Rectal smooth muscle tissue (tissue), 1 donor: ENCODE results near the gene FCRL5.

Source experiments
- H3K27ac ChIP-seq: one replicate; pipeline ENCODE4 v1.7.0; 2013; ENCODE audit warnings: low read depth, low read length, inconsistent platforms
- H3K27me3 ChIP-seq: one replicate; pipeline ENCODE4 v1.7.0; 2013; ENCODE audit warnings: low read length; ENCODE audit not compliant: control insufficient read depth, insufficient read depth
- H3K36me3 ChIP-seq: one replicate; pipeline ENCODE4 v1.7.0; 2013; ENCODE audit warnings: low read length; ENCODE audit not compliant: control insufficient read depth, insufficient read depth
- H3K4me1 ChIP-seq: one replicate; pipeline ENCODE4 v1.7.0; 2013; ENCODE audit warnings: low read length; ENCODE audit not compliant: control insufficient read depth, insufficient read depth
- H3K4me3 ChIP-seq: one replicate; pipeline ENCODE4 v1.7.0; 2013; ENCODE audit warnings: low read length
- H3K9ac ChIP-seq: one replicate; pipeline ENCODE4 v1.7.0; 2013; ENCODE audit warnings: low read length

FCRL5 gene

GRCh38 chr1:157551694-157552693 lies at the start of gene FCRL5:
FCRL5 (minus strand) TSS chr1:157552515; CDS start chr1:157552362, 153 bp downstream.
- no peaks in the 10 kb centered on the region for H3K4me1 ChIP-seq
- H3K4me3 ChIP-seq, result no peak within 1 kb of the TSS
- no peaks in the 10 kb centered on the region for H3K36me3 ChIP-seq
- no peaks in the 10 kb centered on the region for H3K27me3 ChIP-seq
- H3K9ac ChIP-seq, result no peak within 1 kb of the TSS
- no peak within 1 kb of the TSS for H3K27ac ChIP-seq

DNA sequence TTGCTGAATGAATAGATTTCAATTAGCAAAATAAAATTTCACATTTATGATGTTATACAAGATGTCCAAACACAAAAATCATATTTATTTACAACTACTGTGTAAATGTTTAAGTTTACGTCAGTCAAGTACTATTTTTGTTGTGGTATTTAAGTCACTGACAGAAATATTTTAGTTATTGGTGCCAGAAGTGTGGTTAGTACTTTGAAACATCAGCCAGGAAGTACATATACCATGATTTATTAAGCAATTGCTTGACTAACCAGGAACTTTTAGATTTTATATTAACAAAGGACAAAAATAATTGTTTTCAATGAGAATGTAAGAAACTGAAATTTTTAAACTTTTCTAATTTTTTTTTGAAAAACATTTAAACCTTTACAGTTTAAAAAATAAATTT lies 47.9 kb upstream of the FCRL5 start:
- H3K27ac ChIP-seq, result no peak overlapping the region
- H3K4me3 ChIP-seq, result no peak overlapping the region
- no peak overlapping the region for H3K9ac ChIP-seq
- H3K36me3 ChIP-seq, result no peaks in the 10 kb centered on the region
- H3K4me1 ChIP-seq, result no peaks in the 10 kb centered on the region
- no peaks in the 10 kb centered on the region for H3K27me3 ChIP-seq

GRCh38 chr1:157597959-157598667 lies 45.8 kb upstream of the FCRL5 start, which contains the start of gene FCRL4:
FCRL4 (minus strand) TSS chr1:157598085; CDS start chr1:157597944, 141 bp downstream.
- Histone ChIP-seq H3K4me1 (no peaks in the 10 kb centered on the region), H3K9ac (no peak within 1 kb of the TSS), H3K4me3 (no peak within 1 kb of the TSS), H3K27ac (no peak within 1 kb of the TSS), H3K27me3 (no peaks in the 10 kb centered on the region), H3K36me3 (no peaks in the 10 kb centered on the region)

GRCh38 chr1:157596384-157596783 lies 44.1 kb upstream of the FCRL5 start:
- Histone ChIP-seq H3K27me3 (no peaks in the 10 kb centered on the region), H3K36me3 (no peaks in the 10 kb centered on the region), H3K9ac (no peak overlapping the region), H3K4me1 (no peaks in the 10 kb centered on the region), H3K27ac (no peak overlapping the region), H3K4me3 (no peak overlapping the region)

- Histone ChIP-seq H3K9ac (no peak overlapping the region), H3K27me3 (no peaks in the 10 kb centered on the region), H3K27ac (no peak overlapping the region), H3K4me1 (no peaks in the 10 kb centered on the region), H3K36me3 (no peaks in the 10 kb centered on the region), H3K4me3 (no peak overlapping the region)
Observed at GRCh38 chr1:157595356-157595755, 43.0 kb upstream of the FCRL5 start.

GRCh38 chr1:157585984-157586383 lies 33.7 kb upstream of the FCRL5 start:
- Histone ChIP-seq H3K9ac (no peak overlapping the region), H3K27me3 (no peaks in the 10 kb centered on the region), H3K4me3 (no peak overlapping the region), H3K27ac (no peak overlapping the region), H3K36me3 (no peaks in the 10 kb centered on the region), H3K4me1 (no peaks in the 10 kb centered on the region)

- Histone ChIP-seq H3K4me1 (no peaks in the 10 kb centered on the region), H3K27ac (no peak overlapping the region), H3K27me3 (no peaks in the 10 kb centered on the region), H3K36me3 (no peaks in the 10 kb centered on the region), H3K9ac (no peak overlapping the region), H3K4me3 (no peak overlapping the region)
Observed at GRCh38 chr1:157584503-157584902, 32.2 kb upstream of the FCRL5 start.

- Histone ChIP-seq H3K4me1 (no peaks in the 10 kb centered on the region), H3K4me3 (no peak overlapping the region), H3K36me3 (no peaks in the 10 kb centered on the region)
Observed at GRCh38 chr1:157580828-157581210, 28.5 kb upstream of the FCRL5 start.

GRCh38 chr1:157580179-157580827 lies 28.0 kb upstream of the FCRL5 start:
- Histone ChIP-seq H3K36me3 (no peaks in the 10 kb centered on the region), H3K4me3 (no peak overlapping the region), H3K4me1 (no peaks in the 10 kb centered on the region), H3K27ac (no peak overlapping the region), H3K27me3 (no peaks in the 10 kb centered on the region), H3K9ac (no peak overlapping the region)

More at GRCh38 chr1:157580828-157581210, 28.5 kb upstream of the FCRL5 start:
- no peak overlapping the region for H3K9ac ChIP-seq
- H3K27ac ChIP-seq, result no peak overlapping the region
- H3K27me3 ChIP-seq, result no peaks in the 10 kb centered on the region

- no peak overlapping the region for H3K9ac ChIP-seq
- H3K4me3 ChIP-seq, result no peak overlapping the region
Observed at GRCh38 chr1:157577420-157577819, 25.1 kb upstream of the FCRL5 start.

DNA sequence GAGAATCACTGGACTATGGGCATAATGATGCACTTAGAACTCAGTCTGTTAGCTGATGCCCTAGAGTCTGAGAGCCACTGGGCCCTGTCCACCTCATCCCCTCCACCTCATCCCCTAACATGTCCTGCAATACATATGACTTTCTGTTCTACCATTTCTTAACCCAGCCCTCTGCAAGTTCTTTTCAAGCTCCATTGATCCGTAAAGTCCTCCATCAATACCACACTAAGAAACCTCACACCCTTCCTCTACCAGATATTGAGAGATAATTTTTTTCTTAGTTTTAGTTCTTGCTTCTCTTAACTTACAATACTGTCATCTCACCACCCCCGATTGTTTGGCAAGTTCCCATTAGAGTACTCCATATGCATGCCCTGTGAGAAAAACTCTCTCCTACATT lies 23.4 kb upstream of the FCRL5 start:
- Histone ChIP-seq H3K4me3 (no peak overlapping the region), H3K27me3 (no peaks in the 10 kb centered on the region), H3K36me3 (no peaks in the 10 kb centered on the region), H3K9ac (no peak overlapping the region), H3K27ac (no peak overlapping the region), H3K4me1 (no peaks in the 10 kb centered on the region)

More at GRCh38 chr1:157577420-157577819, 25.1 kb upstream of the FCRL5 start:
- H3K4me1 ChIP-seq, result no peaks in the 10 kb centered on the region
- no peaks in the 10 kb centered on the region for H3K36me3 ChIP-seq
- no peaks in the 10 kb centered on the region for H3K27me3 ChIP-seq
- no peak overlapping the region for H3K27ac ChIP-seq

DNA sequence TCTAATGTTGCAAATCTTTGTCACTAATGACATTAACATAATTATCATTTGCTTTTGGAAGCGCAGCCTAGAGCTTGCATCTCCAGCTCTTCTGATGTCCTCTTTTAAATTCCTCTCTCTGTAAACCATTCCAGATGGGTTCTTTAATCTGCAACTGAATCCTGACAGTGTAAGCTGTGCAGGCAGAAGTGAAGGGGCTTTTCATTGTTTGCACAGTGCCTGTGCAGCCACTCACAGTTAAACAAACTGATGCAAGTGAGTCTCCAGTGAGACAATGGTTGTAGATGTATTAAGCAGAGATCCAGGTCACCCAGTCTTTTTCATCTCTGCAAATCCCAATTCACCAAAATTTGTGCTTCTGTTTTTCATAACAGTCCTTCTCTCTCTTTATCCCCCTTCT lies 22.5 kb upstream of the FCRL5 start:
- no peak overlapping the region for H3K27ac ChIP-seq
- H3K4me3 ChIP-seq, result no peak overlapping the region
- H3K27me3 ChIP-seq, result no peaks in the 10 kb centered on the region
- H3K36me3 ChIP-seq, result no peaks in the 10 kb centered on the region
- no peak overlapping the region for H3K9ac ChIP-seq
- no peaks in the 10 kb centered on the region for H3K4me1 ChIP-seq
